Epidermal melanocyte (primary cell): ENCODE data around the gene IL3.
"Not testable (repeated sequence)": the region's sequence is repeated elsewhere in the genome, so short reads cannot be mapped to it uniquely, and the experiment has no call there.

Source experiments
- DNase-seq: peaks from one replicate; pipeline ENCODE4 v3.0.0; 2011; ENCODE audit warnings: low spot score; ENCODE audit not compliant: insufficient read length

Gene IL3

GRCh38 chr5:132093271-132093670 is 32.8 kb downstream of the IL3 start:
- no peak for DNase-seq

- DNase-seq: no peak
These were observed 34.1 kb downstream of the IL3 start for GRCh38 chr5:132094393-132095076.

GRCh38 chr5:132095077-132095410 is 34.6 kb downstream of the IL3 start:
- DNase-seq: no peak

GRCh38 chr5:132095424-132095972 is 35.0 kb downstream of the IL3 start:
- DNase-seq: no peak

- no peak for DNase-seq
These were observed 36.4 kb downstream of the IL3 start for GRCh38 chr5:132096904-132097303.

- DNase-seq: no peak
These were observed 37.7 kb downstream of the IL3 start for GRCh38 chr5:132098151-132098594.

- no peak for DNase-seq
These were observed 38.2 kb downstream of the IL3 start for GRCh38 chr5:132098621-132099020.

GRCh38 chr5:132099076-132099748 is 38.8 kb downstream of the IL3 start:
- DNase-seq: no peak

- no peak for DNase-seq
These were observed 39.5 kb downstream of the IL3 start for GRCh38 chr5:132099905-132100304.

- no peak for DNase-seq
These were observed 40.3 kb downstream of the IL3 start for GRCh38 chr5:132100672-132101261.

GRCh38 chr5:132101385-132101880 is 41.0 kb downstream of the IL3 start:
- DNase-seq: no peak

GRCh38 chr5:132102101-132102701 is 41.7 kb downstream of the IL3 start:
- no peak for DNase-seq

GRCh38 chr5:132102944-132103331 is 42.5 kb downstream of the IL3 start:
- no peak for DNase-seq

- DNase-seq: peak; percentile 44
These were observed 43.0 kb downstream of the IL3 start for GRCh38 chr5:132103332-132103951.

GRCh38 chr5:132103969-132104391 is 43.5 kb downstream of the IL3 start:
- DNase-seq: no peak

- DNase-seq: no peak
These were observed 44.1 kb downstream of the IL3 start for GRCh38 chr5:132104556-132104955.

- DNase-seq: no peak
These were observed 45.2 kb downstream of the IL3 start for GRCh38 chr5:132105688-132106087.

GRCh38 chr5:132108495-132108894 is 48.0 kb downstream of the IL3 start:
- DNase-seq: not testable (repeated sequence)

- DNase-seq: not testable (repeated sequence)
These were observed 48.5 kb downstream of the IL3 start for GRCh38 chr5:132108957-132109356.

- DNase-seq: no peak
These were observed 49.1 kb downstream of the IL3 start for GRCh38 chr5:132109494-132110053.

- DNase-seq: no peak
These were observed 49.7 kb downstream of the IL3 start for GRCh38 chr5:132110195-132110594.
